Prostate gland (tissue), 2 donors: ENCODE data around the gene DTX2. TPM values are rescaled to one million over a fixed set of nuclear protein-coding genes. Genes with fewer than 3 reads are reported as not detected.
"Not testable (repeated sequence)": the region's sequence is repeated elsewhere in the genome, so short reads cannot be mapped to it uniquely, and the experiment has no call there.

Source experiments
- DNase-seq: peaks from one replicate; pipeline ENCODE4 v3.0.0-alpha.2; 2019; ENCODE audit warnings: low spot score
- H3K27ac ChIP-seq, 2 donors: fragments of 200-600 bp; sonication (generic); 2 replicates each; pipeline ENCODE4 v1.5.1; 2017 to 2019
- H3K27me3 ChIP-seq: fragments of 200-600 bp; sonication (generic); replicated peaks from 2 replicates; pipeline ENCODE4 v1.5.1; 2019; ENCODE audit not compliant: insufficient read depth
- H3K36me3 ChIP-seq, 2 donors: fragments of 200-600 bp; sonication (generic); 1 replicate in 1 of 2; 2 replicates in 1 of 2; pipeline versions ENCODE4 v1.5.1 to v1.8.1; 2017 to 2019
- H3K4me1 ChIP-seq: fragments of 200-600 bp; sonication (generic); replicated peaks from 2 replicates; pipeline ENCODE4 v1.5.1; 2019
- H3K4me3 ChIP-seq, 2 donors: fragments of 200-600 bp; sonication (generic); 2 replicates each; pipeline ENCODE4 v1.5.1; 2017 to 2019
- H3K9me3 ChIP-seq: fragments of 200-600 bp; sonication (generic); 2 replicates; pipeline ENCODE4 v1.5.1; 2017
- CTCF ChIP-seq, 4 experiments: fragments of 200-600 bp in 2 of 4; fragments of 450-650 bp in 2 of 4; sonication (generic) in 2 of 4; IDR thresholded peaks; 1 replicate in 3 of 4; 2 replicates in 1 of 4; pipeline ENCODE4 v1.5.1; 2016 to 2019; ENCODE audit warnings: antibody characterized with exemption in 4 of 4, mild to moderate bottlenecking in 2 of 4, moderate library complexity in 2 of 4
- POLR2A ChIP-seq: fragments of 450-650 bp; IDR thresholded peaks from one replicate; pipeline ENCODE4 v1.6.1; 2016; ENCODE audit warnings: antibody characterized with exemption, mild to moderate bottlenecking
- POLR2AphosphoS5 ChIP-seq: sonication (generic); formaldehyde crosslinking; IDR thresholded peaks from one replicate; pipeline ENCODE4 v1.6.1; 2017; ENCODE audit warnings: antibody characterized with exemption
- WGBS: methylation state at CpG from one replicate; pipeline ENCODE4 v1.1.5; 2018; 5-methylcytosine and 5-hydroxymethylcytosine counted together
- intact Hi-C: fragments of 100-400 bp; cut with DNase I; formaldehyde crosslinking; loops from one replicate; pipeline ENCODE4 v1.14.2; 2022
- total RNA-seq, 2 donors: library from RNA; depleted of rRNA; stranded (reverse); fragments of >200 nt; gene quantifications; one replicate each; pipeline ENCODE4 v1.1.0, GENCODE V29; 2016

The DTX2 gene
- total RNA-seq, 2 donors from 2014 or later: 67.8 to 142 TPM

- Histone ChIP-seq H3K27me3 (no peaks in the 10 kb centered on the region), H3K36me3 (no peaks in the 10 kb centered on the region), H3K4me3 (no peak overlapping the region), H3K4me1 (no peaks in the 10 kb centered on the region), H3K9me3 (no peaks in the 10 kb centered on the region), H3K27ac (no peak overlapping the region)
- no peak for DNase-seq
- TF ChIP-seq POLR2A (no peak), CTCF (IDR thresholded peaks at IDR 0.05) (no peak), POLR2AphosphoS5 (no peak)
- 96% methylated on average over 9 of the region's 9 CpGs for WGBS
- intact Hi-C loops: no loop called here
Observed at GRCh38 chr7:76425156-76425555, 36.4 kb upstream of the DTX2 start.

GRCh38 chr7:76425558-76425957 is 36.0 kb upstream of the DTX2 start:
- H3K4me1 ChIP-seq, H3K36me3 ChIP-seq, DNase-seq, H3K27me3 ChIP-seq, intact Hi-C loops, H3K4me3 ChIP-seq, H3K9me3 ChIP-seq, H3K27ac ChIP-seq: not testable (repeated sequence)
- 95% methylated on average over 4 of the region's 4 CpGs for WGBS

- Histone ChIP-seq H3K36me3 (no peaks in the 10 kb centered on the region), H3K27ac (no peak overlapping the region), H3K4me3 (no peak overlapping the region), H3K4me1 (no peaks in the 10 kb centered on the region), H3K9me3 (no peaks in the 10 kb centered on the region), H3K27me3 (no peaks in the 10 kb centered on the region)
- intact Hi-C loops: no loop called here
- 94% methylated on average over 4 of the region's 4 CpGs for WGBS
- DNase-seq: no peak
- TF ChIP-seq CTCF (IDR thresholded peaks at IDR 0.05) (no peak), POLR2AphosphoS5 (no peak), POLR2A (no peak)
Observed at GRCh38 chr7:76426246-76426645, 35.3 kb upstream of the DTX2 start.

- intact Hi-C loops: no loop called here
- H3K27me3 ChIP-seq: no peaks in the 10 kb centered on the region
- WGBS: 93% methylated on average over 5 of the region's 5 CpGs
- no peaks in the 10 kb centered on the region for H3K36me3 ChIP-seq
- no peak overlapping the region for H3K4me3 ChIP-seq
- TF ChIP-seq CTCF (IDR thresholded peaks at IDR 0.05) (no peak), POLR2A (no peak), POLR2AphosphoS5 (no peak)
- no peak for DNase-seq
- H3K27ac ChIP-seq: no peak overlapping the region
- H3K9me3 ChIP-seq: no peaks in the 10 kb centered on the region
- H3K4me1 ChIP-seq: no peaks in the 10 kb centered on the region
Observed at GRCh38 chr7:76427635-76428034, 33.9 kb upstream of the DTX2 start.

GRCh38 chr7:76428149-76428823 is 33.2 kb upstream of the DTX2 start:
- Histone ChIP-seq H3K27ac (no peak overlapping the region), H3K36me3 (no peaks in the 10 kb centered on the region), H3K4me3 (no peak overlapping the region), H3K4me1 (no peaks in the 10 kb centered on the region), H3K9me3 (no peaks in the 10 kb centered on the region), H3K27me3 (no peaks in the 10 kb centered on the region)
- WGBS: 86% methylated on average over 13 of the region's 13 CpGs
- DNase-seq: no peak
- intact Hi-C loops: no loop called here
- TF ChIP-seq POLR2AphosphoS5: no peak
- TF ChIP-seq CTCF (IDR thresholded peaks at IDR 0.05): no peak
- no peak for TF ChIP-seq POLR2A
